Mucosa of descending colon (tissue), 3 donors: Measurements from ENCODE around the gene UBLCP1. TPM values are rescaled to one million over a fixed set of nuclear protein-coding genes. Genes with fewer than 3 reads are reported as not detected.

ENCODE experiments used
- ATAC-seq: fragments of 200-7000 bp; cut with Tn5 transposase; one replicate; pipeline ENCODE4 v1.9.1; 2020; ENCODE audit warnings: mild to moderate bottlenecking, moderate library complexity
- DNase-seq, 3 donors: peaks; one replicate each; pipeline ENCODE4 v3.0.0-alpha.2; 2020
- H3K36me3 ChIP-seq: fragments of 200-600 bp; one replicate; pipeline ENCODE4 v1.8.0; 2021; ENCODE audit warnings: low read depth, mild to moderate bottlenecking
- H3K4me1 ChIP-seq: fragments of 200-600 bp; one replicate; pipeline ENCODE4 v1.8.0; 2021; ENCODE audit warnings: low read depth, mild to moderate bottlenecking
- H3K4me3 ChIP-seq: fragments of 200-600 bp; one replicate; pipeline ENCODE4 v1.8.0; 2021; ENCODE audit warnings: mild to moderate bottlenecking
- H3K9me3 ChIP-seq: fragments of 200-600 bp; one replicate; pipeline ENCODE4 v1.8.0; 2021; ENCODE audit warnings: mild to moderate bottlenecking
- intact Hi-C, 2 donors: fragments of 100-400 bp; cut with DNase I in 1 of 2; cut with micrococcal nuclease in 1 of 2; formaldehyde crosslinking; loops; one replicate each; pipeline versions ENCODE4 v1.11.0 to v1.11.1; 2022; cut with DNase I, micrococcal nuclease
- long read RNA-seq, 2 donors: library from polyadenylated mRNA; unstranded; transcript quantifications; one replicate each; pipeline ENCODE4 v2.0.0, GENCODE V29; 2019 to 2021
- total RNA-seq, 3 donors: library from RNA; stranded (reverse); fragmentation: NEBNext Ultra II Directional in 2 of 3; extraction: Animal tissue kit (Norgen Biotek cat#: 25700) in 2 of 3; gene quantifications; one replicate each; pipeline versions ENCODE4 v1.2.1 to v1.2.4, GENCODE V29; 2021 to 2023
- TF ChIP-seq, protein P1 (sequence below): fragments of 200-600 bp; IDR thresholded peaks from one replicate; pipeline ENCODE4 v1.8.0; 2022; ENCODE audit warnings: antibody characterized with exemption, mild to moderate bottlenecking
- donor health status: DM: no; HTN: no; CAD: no; lungs with moderate emphysema.
- donor health status: DM: no; HTN: no; CAD: no.
- donor health status: DM: no; HTN: yes; CAD: no.

Gene UBLCP1
- total RNA-seq, result 10 to 100 TPM; 12.1 to 18.3 (median 17.7) TPM
- long read RNA-seq, donor 1, transcript UBLCP1-201 (11 exons, 2,392 nt), result major isoform, 19 of 20 reads
- long read RNA-seq, donor 1, partial matches to known transcripts, result 0 of 20 reads
- long read RNA-seq, donor 1, other reads (novel, unspliced or antisense), result 1 of 20 reads
- long read RNA-seq, donor 2, transcript UBLCP1-201 (11 exons, 2,392 nt), result major isoform, 17 of 19 reads
- long read RNA-seq, donor 2, partial matches to known transcripts, result 2 of 19 reads
- long read RNA-seq, donor 2, other reads (novel, unspliced or antisense), result 0 of 19 reads

DNA sequence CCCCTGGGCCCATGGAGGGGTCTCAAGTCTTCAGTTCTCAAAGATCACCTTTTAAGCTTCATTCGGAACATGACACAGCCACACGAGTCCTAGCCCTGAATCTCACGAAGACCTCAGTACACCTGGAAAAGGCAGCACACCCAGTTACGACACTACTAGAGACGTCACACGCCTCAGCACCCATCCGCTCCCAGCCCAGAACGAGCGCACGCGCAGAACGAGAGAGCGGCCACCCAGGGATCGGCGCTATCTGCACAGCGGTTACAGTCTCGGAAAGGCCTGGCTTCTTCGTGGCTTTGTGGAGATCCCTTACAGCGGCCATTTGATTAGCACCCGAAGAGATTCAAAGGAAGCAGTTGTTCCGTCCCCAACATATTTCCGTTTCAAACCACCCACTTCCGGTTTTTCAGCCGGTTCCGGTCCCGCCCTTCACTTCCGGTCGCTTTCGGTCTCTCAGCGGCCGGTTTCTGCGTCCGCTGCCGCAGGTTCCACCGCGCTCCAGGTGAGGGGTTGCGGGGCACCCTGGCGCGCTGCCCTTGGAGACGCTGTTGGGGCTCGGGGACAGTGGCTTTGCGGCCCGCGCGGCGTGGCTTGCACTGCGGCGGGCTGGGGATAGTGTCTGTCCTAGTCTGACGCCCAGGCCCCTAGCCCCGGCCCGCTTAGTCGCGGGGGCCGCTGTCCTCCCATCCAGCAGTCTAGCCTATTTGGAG, at the start of gene UBLCP1:
TSS of gene UBLCP1 (plus strand) at position 432 of the 710 bp plus-strand sequence. CDS start 5,626 bp downstream, outside the sequence.
- peak within 1 kb of the TSS; percentile 93 for H3K4me3 ChIP-seq
- TF ChIP-seq, protein P1, sequence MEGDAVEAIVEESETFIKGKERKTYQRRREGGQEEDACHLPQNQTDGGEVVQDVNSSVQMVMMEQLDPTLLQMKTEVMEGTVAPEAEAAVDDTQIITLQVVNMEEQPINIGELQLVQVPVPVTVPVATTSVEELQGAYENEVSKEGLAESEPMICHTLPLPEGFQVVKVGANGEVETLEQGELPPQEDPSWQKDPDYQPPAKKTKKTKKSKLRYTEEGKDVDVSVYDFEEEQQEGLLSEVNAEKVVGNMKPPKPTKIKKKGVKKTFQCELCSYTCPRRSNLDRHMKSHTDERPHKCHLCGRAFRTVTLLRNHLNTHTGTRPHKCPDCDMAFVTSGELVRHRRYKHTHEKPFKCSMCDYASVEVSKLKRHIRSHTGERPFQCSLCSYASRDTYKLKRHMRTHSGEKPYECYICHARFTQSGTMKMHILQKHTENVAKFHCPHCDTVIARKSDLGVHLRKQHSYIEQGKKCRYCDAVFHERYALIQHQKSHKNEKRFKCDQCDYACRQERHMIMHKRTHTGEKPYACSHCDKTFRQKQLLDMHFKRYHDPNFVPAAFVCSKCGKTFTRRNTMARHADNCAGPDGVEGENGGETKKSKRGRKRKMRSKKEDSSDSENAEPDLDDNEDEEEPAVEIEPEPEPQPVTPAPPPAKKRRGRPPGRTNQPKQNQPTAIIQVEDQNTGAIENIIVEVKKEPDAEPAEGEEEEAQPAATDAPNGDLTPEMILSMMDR, result no peak
- ATAC-seq (peak; percentile 96), DNase-seq (peak; percentile 87 to 88 (median 88))
- H3K36me3 ChIP-seq, result no peaks in the 10 kb centered on the region
- intact Hi-C loops, result loop anchor here in 1 of 2 donors (10.0 kb wide), 1 partner anchor 108 kb away; no protein-coding TSS in a partner anchor
- peaks cover 8% of the 10 kb centered on the region for H3K4me1 ChIP-seq
- no peaks in the 10 kb centered on the region for H3K9me3 ChIP-seq

- no peaks in the 10 kb centered on the region for H3K9me3 ChIP-seq
- no peak for DNase-seq
- intact Hi-C loops, result loop anchor here in 1 of 2 donors (10.0 kb wide), 1 partner anchor 1040 kb away; no protein-coding TSS in a partner anchor
- TF ChIP-seq, protein P1, result no peak
- no peak for ATAC-seq
- H3K36me3 ChIP-seq, result no peaks in the 10 kb centered on the region
- peaks cover 9% of the 10 kb centered on the region for H3K4me1 ChIP-seq
- no peak overlapping the region for H3K4me3 ChIP-seq
Observed at GRCh38 chr5:159214486-159215271, 48.4 kb upstream of the UBLCP1 start.

DNA sequence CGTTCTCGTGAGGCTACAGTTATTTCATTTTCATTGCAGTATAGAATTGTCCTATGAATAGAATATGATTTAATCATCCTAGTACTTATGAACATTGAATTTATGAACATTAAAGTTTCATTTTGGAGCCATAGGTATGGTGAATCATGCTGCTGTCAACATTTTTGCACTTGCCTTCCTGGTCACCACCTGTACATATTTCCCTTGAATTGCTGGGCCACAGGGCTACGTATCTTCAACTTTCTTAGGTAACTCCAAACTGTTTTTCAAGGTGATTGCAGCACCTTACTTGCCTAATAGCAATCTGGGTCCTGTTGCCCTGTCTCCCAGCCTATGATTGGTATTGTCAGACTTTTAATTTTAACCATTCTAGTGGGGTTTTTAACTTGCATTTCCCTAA, 47.2 kb upstream of the UBLCP1 start:
- no peaks in the 10 kb centered on the region for H3K36me3 ChIP-seq
- H3K4me1 ChIP-seq, result peaks cover 3% of the 10 kb centered on the region
- TF ChIP-seq, protein P1, result no peak
- DNase-seq (no peak), ATAC-seq (peak; percentile 32)
- H3K9me3 ChIP-seq, result no peaks in the 10 kb centered on the region
- no peak overlapping the region for H3K4me3 ChIP-seq
- intact Hi-C loops, result loop anchor here in 1 of 2 donors (10.0 kb wide), 1 partner anchor 1041 kb away; no protein-coding TSS in a partner anchor

- intact Hi-C loops, result loop anchor here in 1 of 2 donors (10.0 kb wide), 1 partner anchor 1042 kb away; no protein-coding TSS in a partner anchor
- Histone ChIP-seq H3K36me3 (no peaks in the 10 kb centered on the region), H3K4me3 (no peak overlapping the region), H3K9me3 (no peaks in the 10 kb centered on the region), H3K4me1 (peaks cover 3% of the 10 kb centered on the region)
- no peak for DNase-seq
- TF ChIP-seq, protein P1, result no peak
- no peak for ATAC-seq
Observed at GRCh38 chr5:159216454-159216853, 46.6 kb upstream of the UBLCP1 start.

- Histone ChIP-seq H3K36me3 (no peaks in the 10 kb centered on the region), H3K9me3 (no peaks in the 10 kb centered on the region), H3K4me3 (no peak overlapping the region), H3K4me1 (peaks cover 3% of the 10 kb centered on the region)
- ATAC-seq (no peak), DNase-seq (no peak)
- intact Hi-C loops, result loop anchor here in 1 of 2 donors (10.0 kb wide), 1 partner anchor 1042 kb away; no protein-coding TSS in a partner anchor
- TF ChIP-seq, protein P1, result no peak
Observed at GRCh38 chr5:159217236-159217635, 45.9 kb upstream of the UBLCP1 start.
